Gastrocnemius medialis (tissue), 4 donors: ENCODE results near the gene RBKS. TPM values are rescaled to one million over a fixed set of nuclear protein-coding genes. Genes with fewer than 3 reads are reported as not detected.

Source experiments
- ATAC-seq, 2 donors: fragments of 150-250 bp; one replicate each; pipeline ENCODE4 v1.9.1; 2016
- DNase-seq, 2 donors: peaks; one replicate each; pipeline ENCODE4 v3.0.0-alpha.2; 2019
- H3K27ac ChIP-seq, 4 donors: fragments of 200-600 bp; sonication (generic); 1 replicate in 1 of 4; 2 replicates in 3 of 4; pipeline ENCODE4 v1.5.1; 2016 to 2018; ENCODE audit warnings: mild to moderate bottlenecking in 2 of 4, moderate library complexity in 1 of 4
- H3K27me3 ChIP-seq, 3 donors: fragments of 200-600 bp; sonication (generic) in 2 of 3; 1 replicate in 1 of 3; 2 replicates in 2 of 3; pipeline versions ENCODE4 v1.5.1 to v1.6.0; 2016 to 2019; ENCODE audit warnings: mild to moderate bottlenecking in 1 of 3, moderate library complexity in 1 of 3
- H3K36me3 ChIP-seq, 2 donors: fragments of 200-600 bp; sonication (generic) in 1 of 2; one replicate each; pipeline ENCODE4 v1.5.1; 2017 to 2018
- H3K4me1 ChIP-seq, 2 donors: fragments of 200-600 bp; sonication (generic) in 1 of 2; one replicate each; pipeline ENCODE4 v1.5.1; 2016 to 2017; ENCODE audit warnings: mild to moderate bottlenecking in 2 of 2
- H3K4me3 ChIP-seq, 4 donors: fragments of 200-600 bp; sonication (generic) in 3 of 4; 1 replicate in 1 of 4; 2 replicates in 3 of 4; pipeline ENCODE4 v1.5.1; 2016 to 2019; ENCODE audit warnings: mild to moderate bottlenecking in 2 of 4
- H3K9me3 ChIP-seq, 3 donors: fragments of 200-600 bp; sonication (generic) in 2 of 3; 1 replicate in 1 of 3; 2 replicates in 2 of 3; pipeline ENCODE4 v1.5.1; 2016 to 2019
- CTCF ChIP-seq, 5 experiments: fragments of 450-650 bp in 3 of 5; fragments of 200-600 bp in 2 of 5; sonication (generic) in 2 of 5; IDR thresholded peaks in 4 of 5; conservative IDR thresholded peaks in 1 of 5; 1 replicate in 4 of 5; 2 replicates in 1 of 5; pipeline ENCODE4 v1.5.1; 2016 to 2019; ENCODE audit warnings: antibody characterized with exemption in 5 of 5, mild to moderate bottlenecking in 3 of 5, moderate library complexity in 3 of 5
- POLR2A ChIP-seq, 2 donors: fragments of 450-650 bp; IDR thresholded peaks; one replicate each; pipeline ENCODE4 v1.6.1; 2017; ENCODE audit warnings: antibody characterized with exemption in 2 of 2, mild to moderate bottlenecking in 2 of 2, moderate library complexity in 2 of 2
- in situ Hi-C, 4 donors: fragments of 200-750 bp; cut with MboI; loops; one replicate each; pipeline versions ENCODE4 v1.15.0 to v1.8.0; 2017; ENCODE audit warnings: low sequenced_read_pairs in 4 of 4
- intact Hi-C: fragments of 100-400 bp; cut with DNase I; formaldehyde crosslinking; loops from one replicate; pipeline ENCODE4 v1.15.1; 2023; ENCODE audit warnings: low total_unique reads
- total RNA-seq, 4 donors: library from RNA; depleted of rRNA; stranded (reverse); fragments of >200 nt; gene quantifications; one replicate each; pipeline versions ENCODE4 v1.1.0 to v1.2.3, GENCODE V29; 2016

Gene RBKS
- total RNA-seq, 4 donors from 2014 or later: 0.41 to 5.4 (median 3.0) TPM

GRCh38 chr2:27889774-27890145 is 427 bp downstream of the RBKS start:
- TF ChIP-seq POLR2A (IDR thresholded peaks at IDR 0.05) (no peak), CTCF (IDR thresholded peaks at IDR 0.05 in 4 of 5, conservative IDR thresholded peaks at IDR 0.05 in 1 of 5) (no peak)
- no peaks in the 10 kb centered on the region for H3K9me3 ChIP-seq
- intact Hi-C loops: loop anchor here (2.0 to 5.0 kb wide), 7 partner anchors 37 to 509 kb away; partner anchors contain the start of gene MRPL33
- H3K27ac ChIP-seq: peak overlapping the region; percentile 94 to 99 (median 96)
- H3K27me3 ChIP-seq: no peaks in the 10 kb centered on the region
- DNase-seq (no peak), ATAC-seq (no peak)
- peak overlapping the region; percentile 74 to 88 (median 83) for H3K4me3 ChIP-seq
- peaks cover 22 to 35% of the 10 kb centered on the region in 2 donors for H3K4me1 ChIP-seq
- in situ Hi-C loops: no loop called here
- no peaks in the 10 kb centered on the region for H3K36me3 ChIP-seq

GRCh38 chr2:27888790-27889189 is 1.4 kb downstream of the RBKS start:
- H3K4me1 ChIP-seq: peaks cover 22 to 35% of the 10 kb centered on the region in 2 donors
- intact Hi-C loops (loop anchor here (5.0 kb wide), 1 partner anchor 36 kb away; no protein-coding TSS in a partner anchor), in situ Hi-C loops (no loop called here)
- no peak for DNase-seq
- peak overlapping the region; percentile 94 to 99 (median 96) for H3K27ac ChIP-seq
- no peaks in the 10 kb centered on the region for H3K36me3 ChIP-seq
- TF ChIP-seq POLR2A (IDR thresholded peaks at IDR 0.05) (no peak), CTCF (IDR thresholded peaks at IDR 0.05 in 4 of 5, conservative IDR thresholded peaks at IDR 0.05 in 1 of 5) (no peak)
- no peak for ATAC-seq
- no peaks in the 10 kb centered on the region for H3K9me3 ChIP-seq
- peak overlapping the region in 2 of 4 donors; percentile 82 to 88 for H3K4me3 ChIP-seq
- no peaks in the 10 kb centered on the region for H3K27me3 ChIP-seq

GRCh38 chr2:27887830-27888229 is 2.4 kb downstream of the RBKS start:
- H3K9me3 ChIP-seq: no peaks in the 10 kb centered on the region
- DNase-seq (no peak), ATAC-seq (no peak)
- no peaks in the 10 kb centered on the region for H3K27me3 ChIP-seq
- TF ChIP-seq CTCF (IDR thresholded peaks at IDR 0.05 in 4 of 5, conservative IDR thresholded peaks at IDR 0.05 in 1 of 5): no peak
- no peak for TF ChIP-seq POLR2A (IDR thresholded peaks at IDR 0.05)
- intact Hi-C loops (loop anchor here (5.0 kb wide), 1 partner anchor 36 kb away; no protein-coding TSS in a partner anchor), in situ Hi-C loops (no loop called here)
- no peaks in the 10 kb centered on the region for H3K36me3 ChIP-seq
- no peak overlapping the region for H3K4me3 ChIP-seq
- peaks cover 22 to 32% of the 10 kb centered on the region in 2 donors for H3K4me1 ChIP-seq
- H3K27ac ChIP-seq: peak overlapping the region; percentile 94 to 99 (median 96)

GRCh38 chr2:27887111-27887510 is 3.1 kb downstream of the RBKS start:
- ATAC-seq (no peak), DNase-seq (no peak)
- H3K36me3 ChIP-seq: no peaks in the 10 kb centered on the region
- H3K4me1 ChIP-seq: peaks cover 22 to 28% of the 10 kb centered on the region in 2 donors
- no peak overlapping the region for H3K4me3 ChIP-seq
- H3K27me3 ChIP-seq: no peaks in the 10 kb centered on the region
- in situ Hi-C loops: no loop called here
- intact Hi-C loops: loop anchor here (5.0 kb wide), 1 partner anchor 35 kb away; no protein-coding TSS in a partner anchor
- TF ChIP-seq CTCF (IDR thresholded peaks at IDR 0.05 in 4 of 5, conservative IDR thresholded peaks at IDR 0.05 in 1 of 5) (no peak), POLR2A (IDR thresholded peaks at IDR 0.05) (no peak)
- peak overlapping the region in 3 of 4 donors; percentile 11 to 99 (median 95) for H3K27ac ChIP-seq
- no peaks in the 10 kb centered on the region for H3K9me3 ChIP-seq

- in situ Hi-C loops (no loop called here), intact Hi-C loops (loop anchor here (5.0 kb wide), 1 partner anchor 34 kb away; no protein-coding TSS in a partner anchor)
Observed at GRCh38 chr2:27886322-27886721, 3.9 kb downstream of the RBKS start.

More at GRCh38 chr2:27886322-27886721, 3.9 kb downstream of the RBKS start:
- Histone ChIP-seq H3K9me3 (no peaks in the 10 kb centered on the region), H3K4me3 (no peak overlapping the region), H3K27ac (peak overlapping the region in 1 of 4 donors; percentile 13), H3K4me1 (peaks cover 18 to 21% of the 10 kb centered on the region in 2 donors), H3K27me3 (no peaks in the 10 kb centered on the region), H3K36me3 (no peaks in the 10 kb centered on the region)
- TF ChIP-seq POLR2A (IDR thresholded peaks at IDR 0.05) (no peak), CTCF (IDR thresholded peaks at IDR 0.05 in 4 of 5, conservative IDR thresholded peaks at IDR 0.05 in 1 of 5) (no peak)
- ATAC-seq (no peak), DNase-seq (no peak)
